ENCODE results near the gene CCDC122. TPM values are rescaled to one million over a fixed set of nuclear protein-coding genes. Genes with fewer than 3 reads are reported as not detected.

The CCDC122 gene
- total RNA-seq (2021; ENCODE audit: unreplicated experiment) (5.8 TPM), Bru-seq, nascent RNA (percentile 71 among the genes with signal in this experiment), BruChase-seq, experiment 1, labeled RNA remaining after a 6-hour chase (percentile 60 among the genes with signal in this experiment), BruChase-seq, experiment 2, labeled RNA remaining after a 2-hour chase (percentile 73 among the genes with signal in this experiment)
- 0.99 and 1.2 TPM in 2 replicates for polyA plus RNA-seq (2012)
- long read RNA-seq, partial matches to known transcripts = 0 of 3 reads
- long read RNA-seq, other reads (novel, unspliced or antisense) = 2 of 3 reads

- ChIA-PET CTCF (interaction anchor here (0.8 to 3.2 kb wide), 2 partner anchors 15 to 558 kb away, joined by 3 to 9 read pairs; no protein-coding TSS in a partner anchor), RAD21 (ENCODE audit: low non-redundant PET in 1 of 2, low total read pairs in 2 of 2, uncharacterized antibody in 2 of 2, unreplicated experiment in 2 of 2) (no interaction called here), POLR2A (interaction anchor here (0.6 to 1.1 kb wide), 2 partner anchors 13 to 1493 kb away, joined by 4 read pairs; no protein-coding TSS in a partner anchor)
- peak within 1 kb of the TSS; percentile 68 for H3K27ac ChIP-seq (ENCODE audit: low read depth, low read length)
- peak within 1 kb of the TSS; percentile 19 for H2AFZ ChIP-seq (ENCODE audit: low read depth, low read length, poor library complexity, severe bottlenecking)
- H3K4me1 ChIP-seq (ENCODE audit: control insufficient read depth in 1 of 2, insufficient read depth in 2 of 2, low read length in 2 of 2) = peaks cover 2 to 23% of the 10 kb centered on the region in 2 experiments; a peak in 2 of 4 replicates
- H3K9me2 ChIP-seq (ENCODE audit: insufficient read depth) = no peaks in the 10 kb centered on the region
- H3K27me3 ChIP-seq (ENCODE audit: insufficient read depth, low read length) = no peaks in the 10 kb centered on the region
- TF ChIP-seq POLR2AphosphoS5 (IDR thresholded peaks at IDR 0.05; ENCODE audit: low read depth, low read length) (no peak), POLR2A (IDR thresholded peaks at IDR 0.05; ENCODE audit: borderline replicate concordance, extremely low read depth, insufficient read depth, insufficient read length) (no peak), SP1 (IDR thresholded peaks at IDR 0.05; ENCODE audit: low read depth) (peak; percentile 18; the same call in 1 of the 2 replicates), ELF1 (IDR thresholded peaks at IDR 0.05; ENCODE audit: borderline replicate concordance, low read depth) (peak; percentile 58), MAX (IDR thresholded peaks at IDR 0.05) (peak; percentile 97), CBX3 (IDR thresholded peaks at IDR 0.05; ENCODE audit: low read depth) (peak; percentile 67; the same call in 1 of the 2 replicates), ZBTB33 (IDR thresholded peaks at IDR 0.05; ENCODE audit: extremely low read depth, insufficient replicate concordance, low read length) (peak; percentile 65), ZFX (IDR thresholded peaks at IDR 0.05) (peak; percentile 82), JUND (IDR thresholded peaks at IDR 0.05) (no peak)
- H4K20me1 ChIP-seq (ENCODE audit: insufficient read depth) = no peaks in the 10 kb centered on the region
- DNase-seq (ENCODE audit: low read depth, low spot score) (no peak), ATAC-seq (peak; percentile 85)
- intact Hi-C loops (cut with micrococcal nuclease) = loop anchor here (5.0 to 10.0 kb wide), 2 partner anchors 577 to 904 kb away; no protein-coding TSS in a partner anchor
- no peaks in the 10 kb centered on the region for H3K79me2 ChIP-seq (ENCODE audit: insufficient read depth, low read length)
- BruUV-seq (replicated peaks) = TSS peak; percentile 45
- H3K4me3 ChIP-seq (replicated peaks in 1 of 2; ENCODE audit: low read depth in 1 of 2, low read length in 2 of 2) = peak within 1 kb of the TSS; percentile 57 to 59
- no peaks in the 10 kb centered on the region for H3K36me3 ChIP-seq (ENCODE audit: control insufficient read depth in 1 of 2, insufficient read depth in 2 of 2, low read length in 2 of 2)
- H3K9me3 ChIP-seq (ENCODE audit: control insufficient read depth in 1 of 2, insufficient read depth in 1 of 2, low read depth in 1 of 2, low read length in 2 of 2) = no peaks in the 10 kb centered on the region
- peak within 1 kb of the TSS; percentile 70 for H3K9ac ChIP-seq (ENCODE audit: low read length)
- peak within 1 kb of the TSS; percentile 77 for H3K4me2 ChIP-seq (ENCODE audit: low read length)
These were observed at the start of gene CCDC122 for GRCh38 chr13:43878892-43879754. Gene CCDC122, minus strand, starts transcription at chr13:43879740. Its CDS starts 10,364 bp downstream, at chr13:43869376.

All from HCT116 (cell line).